GM19455 (cell line): ENCODE results near the gene ADO.

Experiments
- ATAC-seq: cut with Tn5 transposase; IDR thresholded peaks from one replicate; pipeline ENCODE4 v1.9.1; 2021; ENCODE audit not compliant: unreplicated experiment

Gene ADO

GRCh38 chr10:62792261-62792660 lies 12.3 kb upstream of the ADO start:
- ATAC-seq = no peak

DNA sequence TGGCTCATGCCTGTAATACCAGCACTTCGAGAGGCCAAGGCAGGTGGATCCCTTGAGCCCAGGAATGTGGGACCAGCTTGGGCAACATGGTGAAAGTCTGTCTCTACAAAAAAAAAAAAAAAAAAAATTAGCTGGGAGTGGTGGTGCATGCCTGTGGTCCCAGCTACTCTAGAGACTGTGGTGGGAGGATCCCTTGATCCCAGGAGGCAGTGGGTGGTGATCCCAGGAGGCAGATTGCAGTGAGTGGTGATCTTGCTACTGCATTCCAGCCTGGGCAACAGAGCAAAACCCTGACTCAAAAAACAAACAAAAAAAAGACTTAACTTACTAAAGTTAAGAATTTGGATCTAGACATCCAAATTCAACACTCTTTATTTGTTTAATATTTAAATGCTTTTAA lies 10.2 kb upstream of the ADO start:
- ATAC-seq = no peak

DNA sequence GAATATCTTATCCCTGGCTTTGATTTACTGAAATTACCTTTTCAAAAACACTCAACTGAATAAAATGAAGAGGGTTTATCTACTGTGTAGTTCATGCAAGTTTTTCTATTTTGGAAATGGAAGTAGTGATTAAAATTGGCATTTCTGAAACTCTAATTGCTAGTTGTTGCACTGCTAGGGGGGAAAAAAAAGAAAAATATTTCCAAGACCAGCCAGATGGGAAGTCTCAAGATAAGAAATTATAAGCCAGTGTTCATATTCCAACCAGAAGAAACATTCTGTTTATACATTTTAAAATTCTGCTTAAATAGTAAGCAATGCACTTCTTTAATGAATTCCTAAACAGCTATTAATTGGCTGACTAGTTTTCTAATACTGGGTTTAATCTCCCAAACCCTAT lies 9.4 kb upstream of the ADO start:
- no peak for ATAC-seq

DNA sequence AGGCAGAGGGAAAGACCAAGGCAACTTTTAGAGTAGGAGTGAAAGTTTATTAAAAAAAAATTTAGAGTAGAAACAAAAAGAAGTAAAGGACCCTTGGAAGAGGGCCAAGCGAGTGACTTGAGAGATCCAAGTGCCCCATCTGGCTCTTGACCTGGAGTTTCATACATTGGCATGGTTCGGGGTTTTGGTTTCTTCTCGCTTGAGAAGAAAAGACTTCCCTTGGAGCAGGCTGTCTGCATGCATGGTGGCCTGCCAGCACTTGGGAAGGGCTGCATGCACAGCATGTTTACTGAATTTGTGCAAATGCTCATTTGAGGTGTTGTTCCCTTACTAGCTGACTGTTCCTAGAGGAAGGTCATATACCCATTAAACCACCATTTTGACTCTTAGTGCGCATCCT lies 8.8 kb upstream of the ADO start:
- ATAC-seq = no peak

- ATAC-seq = no peak
These were observed 7.6 kb upstream of the ADO start for GRCh38 chr10:62796896-62797295.

- no peak for ATAC-seq
These were observed 2.6 kb upstream of the ADO start for GRCh38 chr10:62801871-62802270.

DNA sequence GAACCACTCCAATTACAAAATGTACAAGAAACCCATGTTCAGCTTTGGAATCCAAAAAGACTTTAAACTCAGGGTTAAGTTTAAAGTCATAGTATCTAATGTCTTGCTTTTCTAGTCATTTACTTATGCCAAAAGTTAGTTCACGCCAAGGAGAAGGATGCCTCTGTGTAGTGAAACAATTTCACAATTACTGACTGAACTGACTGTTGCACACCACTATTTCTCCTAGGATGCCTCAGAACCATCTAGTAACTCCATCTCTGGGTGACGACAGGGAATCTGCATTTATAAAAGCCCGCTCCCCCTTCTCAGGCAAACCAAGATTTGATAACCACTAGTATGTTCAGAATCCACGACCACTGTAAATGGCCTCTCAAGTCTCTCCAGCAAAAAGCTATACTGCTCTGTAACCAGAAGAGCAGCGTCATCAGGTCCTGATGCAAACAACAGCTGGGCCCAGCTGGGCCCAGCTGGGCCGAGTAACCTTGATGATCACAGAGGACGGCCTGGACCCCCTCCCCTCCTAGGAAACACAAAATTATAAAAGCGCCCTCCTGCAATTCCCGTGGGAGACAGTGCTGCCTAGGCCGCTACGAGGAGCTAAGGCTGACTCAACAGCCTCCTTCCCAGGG lies 680 bp upstream of the ADO start:
- no peak for ATAC-seq

DNA sequence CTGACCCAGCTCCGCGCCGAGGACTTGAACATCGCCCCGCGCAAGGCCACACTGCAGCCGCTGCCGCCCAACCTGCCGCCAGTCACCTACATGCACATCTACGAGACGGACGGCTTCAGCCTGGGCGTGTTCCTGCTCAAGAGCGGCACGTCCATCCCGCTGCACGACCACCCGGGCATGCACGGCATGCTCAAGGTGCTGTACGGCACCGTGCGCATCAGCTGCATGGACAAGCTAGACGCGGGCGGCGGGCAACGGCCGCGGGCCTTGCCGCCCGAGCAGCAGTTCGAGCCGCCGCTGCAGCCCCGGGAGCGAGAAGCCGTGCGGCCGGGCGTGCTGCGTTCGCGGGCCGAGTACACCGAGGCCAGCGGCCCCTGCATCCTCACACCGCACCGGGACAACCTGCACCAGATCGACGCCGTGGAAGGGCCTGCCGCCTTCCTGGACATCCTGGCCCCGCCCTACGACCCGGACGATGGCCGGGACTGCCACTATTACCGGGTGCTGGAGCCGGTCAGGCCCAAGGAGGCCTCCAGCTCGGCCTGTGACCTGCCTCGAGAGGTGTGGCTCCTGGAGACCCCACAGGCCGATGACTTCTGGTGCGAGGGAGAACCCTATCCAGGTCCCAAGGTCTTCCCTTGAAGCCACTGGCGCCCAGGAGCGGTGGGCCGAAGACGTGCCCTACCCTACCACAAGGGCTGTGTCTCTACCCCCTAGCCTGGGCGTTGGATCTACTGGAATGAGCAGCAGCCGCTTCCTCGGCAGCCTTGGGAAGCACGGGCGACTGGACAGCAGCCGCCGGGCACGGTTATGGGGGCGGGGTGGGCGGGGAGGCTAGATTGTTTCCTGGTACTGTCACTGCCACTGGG lies 945 bp downstream of the ADO start:
- ATAC-seq = peak; percentile 18

DNA sequence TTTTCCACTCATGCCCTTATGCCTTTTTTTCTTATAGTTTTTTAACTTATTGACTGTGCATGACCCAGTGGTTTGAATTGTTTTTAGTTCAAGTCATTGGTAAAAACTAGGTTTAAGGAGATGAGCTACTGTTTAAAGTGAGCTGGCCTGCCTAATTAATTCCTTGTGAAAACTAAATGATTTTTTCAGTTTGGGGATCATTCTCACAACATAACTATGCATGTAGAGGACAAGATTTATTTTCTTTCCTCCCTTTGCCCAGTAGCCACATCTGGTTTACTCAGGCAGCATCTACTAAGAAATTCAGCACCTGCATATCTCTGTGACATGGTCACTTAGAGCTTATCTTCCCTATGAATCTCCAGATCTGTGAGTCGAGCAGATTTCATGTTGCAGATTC lies 1.7 kb downstream of the ADO start:
- ATAC-seq = no peak

DNA sequence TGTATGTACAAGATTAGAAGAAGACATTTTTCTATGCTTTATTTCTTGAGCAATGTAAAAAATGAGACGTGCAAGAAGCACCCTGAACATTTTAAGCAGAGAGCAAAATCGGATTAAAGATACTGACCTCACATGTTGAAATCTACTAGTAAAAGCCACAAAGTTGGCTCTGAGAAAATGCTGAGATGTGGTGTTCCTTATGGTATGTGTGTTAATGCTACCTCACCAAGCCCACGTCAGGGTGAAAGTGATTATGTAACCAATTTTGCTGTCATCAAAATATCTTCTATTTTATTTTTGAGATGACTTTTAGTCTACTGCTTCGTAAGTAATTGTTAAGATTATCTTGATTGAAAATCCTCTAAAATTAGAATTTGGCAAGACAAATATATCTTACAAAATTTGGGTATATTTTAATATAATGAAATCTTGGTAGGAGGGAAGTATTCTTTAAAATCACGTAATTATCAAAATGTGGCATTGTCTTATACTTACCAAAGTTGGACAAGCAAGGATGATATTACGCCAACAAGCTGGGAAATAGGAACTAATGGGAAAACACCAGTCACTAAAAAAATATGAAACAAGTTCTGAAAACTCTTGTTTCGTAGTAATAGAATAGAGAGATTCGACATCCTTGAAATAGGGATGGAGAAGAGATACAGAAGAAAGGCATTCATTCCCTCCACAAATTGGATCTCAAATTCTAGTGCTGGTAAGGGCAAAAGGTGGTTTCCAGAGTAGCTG lies 5.8 kb downstream of the ADO start:
- ATAC-seq = no peak

DNA sequence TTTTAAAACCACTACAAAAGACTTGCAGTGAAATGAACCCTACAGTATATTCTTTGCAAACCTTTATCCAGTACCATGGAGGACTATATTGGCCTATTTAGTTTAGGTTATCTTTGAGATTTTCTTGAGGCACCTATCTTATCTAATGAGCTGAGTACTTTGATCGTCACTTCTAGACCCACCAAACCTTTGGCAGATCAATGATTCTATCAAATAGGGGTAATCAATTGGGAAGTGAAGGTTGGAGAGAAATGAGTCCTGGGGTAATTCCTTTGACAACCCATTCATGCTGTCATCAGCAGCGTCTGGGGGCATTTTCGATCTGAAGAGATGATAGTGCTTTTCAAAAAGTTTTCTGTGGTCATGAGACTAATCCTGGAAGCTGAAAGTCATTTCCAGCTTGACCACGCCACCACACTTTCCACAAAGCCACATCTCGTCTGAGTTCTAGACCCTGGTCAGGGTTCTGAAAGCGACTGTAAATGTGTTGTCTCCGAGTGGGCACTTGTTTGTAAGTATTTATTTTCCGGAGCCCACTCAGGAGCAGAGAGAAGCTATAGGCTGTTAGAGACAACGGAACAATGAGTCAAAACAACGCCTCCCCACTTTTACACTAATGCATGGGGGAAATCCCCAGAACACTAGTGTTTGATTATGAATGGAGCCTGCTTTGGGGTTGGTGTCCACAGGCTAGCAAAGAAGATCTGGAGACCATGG lies 6.8 kb downstream of the ADO start:
- ATAC-seq = peak; percentile 41

DNA sequence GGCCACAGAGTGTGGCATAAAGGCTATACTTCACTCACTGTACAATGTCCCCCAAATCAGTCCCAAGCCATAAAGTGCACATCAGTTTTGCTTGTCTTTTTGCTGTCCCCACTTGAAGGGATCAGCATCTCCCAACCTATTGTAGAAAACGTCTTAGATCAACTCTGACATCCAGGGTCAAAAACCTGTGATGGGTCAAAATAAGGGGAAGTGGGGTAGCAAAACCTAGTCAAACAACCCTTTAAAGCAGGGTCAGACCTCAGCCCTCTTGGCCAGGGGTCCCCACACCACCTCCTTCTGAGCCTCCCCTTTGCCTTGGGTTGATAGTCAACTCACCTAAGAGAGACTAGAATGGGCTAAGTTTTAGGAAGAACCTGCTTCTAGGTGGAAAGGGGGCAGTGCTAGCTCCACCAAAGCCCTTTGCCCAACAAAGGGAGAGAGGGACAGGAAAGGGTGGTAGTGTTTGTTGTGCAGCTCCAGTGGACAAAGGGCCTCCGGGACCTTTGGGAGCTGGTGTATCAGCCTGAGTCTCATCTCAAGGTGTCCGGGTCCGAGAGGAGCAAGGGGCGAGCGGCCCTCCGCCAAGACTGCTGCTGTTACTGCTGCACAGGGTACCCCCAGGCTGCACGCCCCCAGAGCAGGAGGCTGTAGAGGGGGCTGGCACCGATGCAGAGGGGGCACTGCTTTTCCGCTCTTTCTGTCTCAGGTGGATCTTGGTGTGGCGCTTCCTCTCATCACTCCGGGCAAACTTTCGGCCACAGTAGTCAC lies 8.3 kb downstream of the ADO start:
- ATAC-seq = no peak

GRCh38 chr10:62813453-62813852 lies 8.9 kb downstream of the ADO start:
- ATAC-seq = no peak

- no peak for ATAC-seq
These were observed 9.5 kb downstream of the ADO start for GRCh38 chr10:62813981-62814380.

- ATAC-seq = no peak
These were observed 10.3 kb downstream of the ADO start for GRCh38 chr10:62814756-62815380.

GRCh38 chr10:62815381-62816075 lies 11.0 kb downstream of the ADO start:
- ATAC-seq = no peak

DNA sequence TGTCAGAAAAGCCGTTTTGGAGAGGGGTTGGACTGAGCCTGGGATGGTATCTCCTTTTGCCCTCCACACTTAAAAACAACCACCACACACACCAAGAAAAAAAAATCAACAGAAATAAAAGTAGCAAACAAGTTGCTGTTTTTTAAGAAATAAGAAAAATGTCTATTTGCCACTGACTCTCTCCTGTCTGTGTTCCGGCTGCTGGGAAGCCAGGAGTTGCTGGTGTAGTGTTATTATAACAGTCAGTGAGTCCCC lies 11.5 kb downstream of the ADO start:
- ATAC-seq = no peak

GRCh38 chr10:62816331-62817120 lies 12.0 kb downstream of the ADO start, which contains the start of gene EGR2:
EGR2 (minus strand) TSS chr10:62816366; CDS start chr10:62816029, 337 bp downstream.
- ATAC-seq = peak; percentile 78
